Ovary (tissue), 9 donors: Measurements from ENCODE around the gene DCLK3. TPM values are rescaled to one million over a fixed set of nuclear protein-coding genes. Genes with fewer than 3 reads are reported as not detected.

Source experiments
- DNase-seq, 5 donors: peaks; one replicate each; pipeline ENCODE4 v3.0.0-alpha.2; 2019 to 2020
- H3K27ac ChIP-seq, 2 donors: fragments of 200-600 bp; one replicate each; pipeline versions ENCODE4 v1.5.1 to v1.8.0; 2019 to 2022
- H3K27me3 ChIP-seq: fragments of 200-600 bp; one replicate; pipeline ENCODE4 v1.8.0; 2022
- H3K36me3 ChIP-seq: fragments of 200-600 bp; sonication (generic); one replicate; pipeline ENCODE4 v1.5.1; 2019
- H3K4me1 ChIP-seq: one replicate; pipeline ENCODE4 v1.8.1; 2013; ENCODE audit warnings: mild to moderate bottlenecking, moderate library complexity; ENCODE audit not compliant: insufficient read depth
- H3K4me3 ChIP-seq: fragments of 200-600 bp; sonication (generic); one replicate; pipeline ENCODE4 v1.5.1; 2017
- H3K9me3 ChIP-seq, 2 donors: fragments of 200-600 bp in 1 of 2; sonication (generic) in 1 of 2; one replicate each; pipeline versions ENCODE4 v1.5.1 to v1.8.1; 2013 to 2019; ENCODE audit warnings: mild to moderate bottlenecking in 1 of 2, moderate library complexity in 1 of 2
- EP300 ChIP-seq: sonication (generic); formaldehyde crosslinking; IDR thresholded peaks from one replicate; pipeline ENCODE4 v1.6.1; 2017; ENCODE audit warnings: antibody characterized with exemption
- POLR2A ChIP-seq: fragments of 450-650 bp; IDR thresholded peaks from one replicate; pipeline ENCODE4 v1.6.1; 2017; ENCODE audit warnings: antibody characterized with exemption, mild to moderate bottlenecking, moderate library complexity
- WGBS, 3 donors: extraction: QIAGEN DNeasy Blood & Tissue Kit in 1 of 3; methylation state at CpG; one replicate each; pipeline versions ENCODE4 v1.1.5 to v1.1.7; 2013 to 2017; 5-methylcytosine and 5-hydroxymethylcytosine counted together
- intact Hi-C, 4 donors: fragments of 100-400 bp; cut with DNase I; formaldehyde crosslinking; loops; one replicate each; pipeline versions ENCODE4 v1.11.0 to v1.15.1; 2022 to 2023
- polyA plus RNA-seq, 2 donors: library from polyadenylated mRNA; stranded (reverse); fragments of 200-250 nt in 1 of 2; fragments of 350-450 nt in 1 of 2; fragmentation: Illumina TruSeq in 1 of 2; extraction: RNeasy Lipid Tissue Mini Kit (QIAGEN cat#74804) in 1 of 2; gene quantifications; one replicate each; pipeline ENCODE4 v1.2.3, GENCODE V29; 2013 to 2014
- total RNA-seq, 7 donors: library from RNA; depleted of rRNA in 2 of 7; stranded (reverse); fragments of >200 nt in 2 of 7; fragmentation: NEBNext Ultra II Directional in 3 of 7; extraction: Animal tissue kit (Norgen Biotek cat#: 25700) in 3 of 7; gene quantifications; one replicate each; pipeline versions ENCODE4 v1.1.0 to v1.2.4, GENCODE V29; 2016 to 2023
- TF ChIP-seq, protein P1 (sequence below), 3 donors: fragments of 450-650 bp in 2 of 3; fragments of 200-600 bp in 1 of 3; IDR thresholded peaks; one replicate each; pipeline versions ENCODE4 v1.5.1 to v1.8.0; 2016 to 2022; ENCODE audit warnings: antibody characterized with exemption in 3 of 3, mild to moderate bottlenecking in 1 of 3
- donor health status: DM: no; HTN: no; CAD: no; lungs with moderate emphysema.
- donor health status: DM: no; HTN: no; CAD: no.
- donor health status: Bipolar disorder and iron deficiency.
- donor health status: DM: yes; HTN: yes; CAD: no.
- donor health status: DM: no; HTN: no; CAD: no.
- donor health status: DM: yes; HTN: yes; CAD: no.

Gene DCLK3
- total and polyA plus RNA-seq, 9 donors, result under 0.01 to 0.12 (median 0.05) TPM; not detected in 4

DNA sequence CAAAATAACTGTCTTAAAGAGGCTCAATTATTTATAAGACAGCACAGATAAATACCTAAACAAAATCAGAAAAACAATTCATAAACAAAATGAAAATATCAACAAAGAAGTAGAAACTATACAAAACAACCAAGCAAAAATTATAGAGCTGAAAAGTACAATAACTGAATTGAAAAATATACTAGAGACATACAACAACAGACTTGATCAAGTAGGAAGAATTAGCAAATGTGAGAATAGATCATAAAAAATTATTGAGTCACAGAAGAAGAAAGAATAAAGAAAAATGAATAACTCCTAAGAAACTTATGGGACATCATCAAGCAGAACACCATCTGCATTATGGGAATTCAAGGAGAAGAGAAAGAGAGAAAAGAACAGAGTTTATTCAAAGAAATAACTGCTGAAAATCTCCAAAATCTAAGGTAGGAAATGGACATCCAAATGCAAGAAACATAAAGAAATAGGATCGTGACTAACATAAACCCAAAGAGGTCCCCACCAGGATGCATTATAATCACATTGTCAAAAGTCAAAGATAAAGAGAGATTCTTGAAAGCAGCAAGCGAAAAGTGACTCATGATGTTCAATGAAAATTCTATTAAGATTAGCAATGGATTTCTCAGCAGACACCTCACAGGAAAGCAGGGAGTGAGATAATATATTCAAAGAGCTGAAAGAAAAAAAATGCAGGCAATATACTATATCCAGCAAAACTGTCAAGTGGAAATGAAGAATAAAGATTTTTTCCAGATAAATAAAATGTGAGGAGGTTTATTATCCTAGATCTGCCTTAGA, 85.9 kb downstream of the DCLK3 start:
- Histone ChIP-seq H3K9me3 (no peaks in the 10 kb centered on the region), H3K36me3 (no peaks in the 10 kb centered on the region), H3K27ac (no peak overlapping the region), H3K4me3 (no peak overlapping the region), H3K4me1 (no peaks in the 10 kb centered on the region), H3K27me3 (no peaks in the 10 kb centered on the region)
- intact Hi-C loops, result no loop called here
- 74 to 86% (median 79%) methylated on average over 2 of the region's 2 CpGs for WGBS, 3 donors
- no peak for DNase-seq
- TF ChIP-seq EP300 (no peak), POLR2A (no peak)
- TF ChIP-seq, protein P1, sequence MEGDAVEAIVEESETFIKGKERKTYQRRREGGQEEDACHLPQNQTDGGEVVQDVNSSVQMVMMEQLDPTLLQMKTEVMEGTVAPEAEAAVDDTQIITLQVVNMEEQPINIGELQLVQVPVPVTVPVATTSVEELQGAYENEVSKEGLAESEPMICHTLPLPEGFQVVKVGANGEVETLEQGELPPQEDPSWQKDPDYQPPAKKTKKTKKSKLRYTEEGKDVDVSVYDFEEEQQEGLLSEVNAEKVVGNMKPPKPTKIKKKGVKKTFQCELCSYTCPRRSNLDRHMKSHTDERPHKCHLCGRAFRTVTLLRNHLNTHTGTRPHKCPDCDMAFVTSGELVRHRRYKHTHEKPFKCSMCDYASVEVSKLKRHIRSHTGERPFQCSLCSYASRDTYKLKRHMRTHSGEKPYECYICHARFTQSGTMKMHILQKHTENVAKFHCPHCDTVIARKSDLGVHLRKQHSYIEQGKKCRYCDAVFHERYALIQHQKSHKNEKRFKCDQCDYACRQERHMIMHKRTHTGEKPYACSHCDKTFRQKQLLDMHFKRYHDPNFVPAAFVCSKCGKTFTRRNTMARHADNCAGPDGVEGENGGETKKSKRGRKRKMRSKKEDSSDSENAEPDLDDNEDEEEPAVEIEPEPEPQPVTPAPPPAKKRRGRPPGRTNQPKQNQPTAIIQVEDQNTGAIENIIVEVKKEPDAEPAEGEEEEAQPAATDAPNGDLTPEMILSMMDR (IDR thresholded peaks at IDR 0.05), result no peak

DNA sequence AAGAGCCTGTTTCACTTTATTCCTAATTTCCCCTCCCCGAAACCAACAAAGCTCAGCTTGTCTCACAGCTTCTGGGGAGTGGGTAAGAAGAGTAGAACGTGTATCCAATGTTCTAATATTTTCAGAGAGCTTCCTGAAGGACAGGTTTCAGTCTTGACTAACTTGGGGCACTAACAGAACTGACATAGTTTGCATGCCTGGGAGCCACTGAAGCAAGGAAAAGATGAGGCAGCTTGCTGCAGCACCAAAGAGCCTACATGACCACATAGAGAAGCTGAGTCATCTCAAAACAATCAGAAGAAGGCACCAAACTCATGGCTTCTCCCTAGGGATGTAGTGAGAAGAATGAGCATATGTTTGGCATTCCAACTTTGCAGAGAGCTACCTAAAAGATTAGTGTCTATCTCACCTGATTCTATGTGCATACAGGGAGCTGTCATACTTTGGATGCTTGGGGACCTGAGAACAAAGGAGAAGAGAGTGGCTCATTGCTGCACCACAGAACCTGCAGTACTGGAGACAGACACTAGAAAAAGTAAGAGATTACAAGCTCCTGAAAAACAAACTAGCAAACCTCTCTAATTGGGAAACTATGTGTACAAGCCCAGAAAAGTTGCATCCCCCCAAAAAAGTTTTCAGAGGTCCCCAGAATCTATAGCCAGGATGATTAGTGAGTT, 86.9 kb downstream of the DCLK3 start:
- no peaks in the 10 kb centered on the region for H3K9me3 ChIP-seq
- 61 to 86% (median 67%) methylated on average over 2 of the region's 2 CpGs for WGBS, 3 donors
- TF ChIP-seq POLR2A (no peak), EP300 (no peak)
- TF ChIP-seq, protein P1 (IDR thresholded peaks at IDR 0.05), result no peak

DNA sequence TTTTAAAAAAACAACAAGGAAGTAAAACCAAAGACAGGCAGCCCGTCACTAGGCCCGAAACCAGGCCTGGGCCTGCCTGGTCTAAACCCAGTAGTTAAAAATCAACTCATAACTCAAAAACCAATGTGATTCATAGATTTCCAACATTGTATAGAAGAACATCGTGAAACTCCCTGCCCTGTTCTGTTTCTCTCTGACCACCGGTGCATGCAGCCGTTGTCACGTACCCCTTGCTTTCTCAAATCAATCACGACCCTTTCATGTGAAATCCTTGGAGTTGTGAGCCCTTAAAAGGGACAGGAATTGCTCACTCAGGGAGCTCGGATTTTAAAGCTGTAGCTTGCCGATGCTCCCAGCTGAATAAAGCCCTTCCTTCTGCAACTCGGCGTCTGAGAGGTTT, 89.5 kb downstream of the DCLK3 start:
- Histone ChIP-seq H3K9me3 (no peaks in the 10 kb centered on the region), H3K4me3 (no peak overlapping the region), H3K4me1 (no peaks in the 10 kb centered on the region), H3K27me3 (no peaks in the 10 kb centered on the region), H3K27ac (no peak overlapping the region), H3K36me3 (no peaks in the 10 kb centered on the region)
- WGBS, 3 donors, result 65 to 70% (median 67%) methylated on average over 11 of the region's 11 CpGs
- TF ChIP-seq, protein P1 (IDR thresholded peaks at IDR 0.05), result no peak
- TF ChIP-seq POLR2A (no peak), EP300 (no peak)
- DNase-seq, result no peak
- intact Hi-C loops, result no loop called here

More for the DNA sequence above, 86.9 kb downstream of the DCLK3 start:
- Histone ChIP-seq H3K4me3 (no peak overlapping the region), H3K27me3 (no peaks in the 10 kb centered on the region), H3K4me1 (no peaks in the 10 kb centered on the region), H3K36me3 (no peaks in the 10 kb centered on the region), H3K27ac (no peak overlapping the region)
- intact Hi-C loops, result no loop called here
- no peak for DNase-seq

DNA sequence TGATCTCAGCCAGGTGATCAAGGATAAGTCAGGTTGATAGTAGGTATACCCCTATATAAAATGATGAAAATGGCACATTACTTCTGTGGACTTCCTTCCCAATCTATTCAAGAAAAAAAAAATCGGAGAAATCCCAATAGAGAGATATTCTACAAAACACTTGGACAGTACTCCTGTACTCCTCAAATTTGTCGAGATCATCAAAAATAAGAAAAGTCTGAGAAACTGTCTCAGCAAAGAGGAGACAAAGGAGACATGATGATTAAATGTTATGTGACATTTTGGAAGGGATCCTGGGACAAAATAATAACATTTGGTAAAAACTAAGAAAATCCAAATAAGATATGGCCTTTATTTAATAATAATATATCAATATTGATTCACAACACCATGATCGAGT, 94.6 kb downstream of the DCLK3 start:
- Histone ChIP-seq H3K4me3 (no peak overlapping the region), H3K9me3 (no peaks in the 10 kb centered on the region), H3K4me1 (no peaks in the 10 kb centered on the region), H3K27ac (no peak overlapping the region), H3K36me3 (no peaks in the 10 kb centered on the region), H3K27me3 (no peaks in the 10 kb centered on the region)
- intact Hi-C loops, result no loop called here
- 84 to 91% (median 91%) methylated on average over 3 of the region's 3 CpGs for WGBS, 3 donors
- no peak for DNase-seq
- TF ChIP-seq POLR2A (no peak), EP300 (no peak)
- TF ChIP-seq, protein P1 (IDR thresholded peaks at IDR 0.05), result no peak
